OCI-M2 (cell line): ENCODE data around the gene TNXB.
"Not testable (repeated sequence)": the region's sequence is repeated elsewhere in the genome, so short reads cannot be mapped to it uniquely, and the experiment has no call there.

Experiments used
- DNase-seq: peaks from one replicate; lab custom pipeline; 2025; ENCODE audit not compliant: unreplicated experiment; lab: John Stamatoyannopoulos, UW

TNXB gene

GRCh38 chr6:32146287-32146686 lies 37.1 kb upstream of the TNXB start:
- no peak for DNase-seq

- DNase-seq: not testable (repeated sequence)
These were observed 35.1 kb upstream of the TNXB start for GRCh38 chr6:32144238-32144637.

- DNase-seq: no peak
These were observed 31.4 kb upstream of the TNXB start for GRCh38 chr6:32140420-32141046.

GRCh38 chr6:32139590-32139989 lies 30.5 kb upstream of the TNXB start:
- no peak for DNase-seq

- no peak for DNase-seq
These were observed 28.3 kb upstream of the TNXB start for GRCh38 chr6:32137454-32137853.

- no peak for DNase-seq
These were observed 24.6 kb upstream of the TNXB start for GRCh38 chr6:32133786-32134185.

GRCh38 chr6:32132110-32132509 lies 23.0 kb upstream of the TNXB start:
- DNase-seq: no peak

- DNase-seq: peak; percentile 95
These were observed 22.4 kb upstream of the TNXB start for GRCh38 chr6:32131439-32131948.

GRCh38 chr6:32129297-32130088 lies 20.4 kb upstream of the TNXB start:
- no peak for DNase-seq

GRCh38 chr6:32128751-32129296 lies 19.7 kb upstream of the TNXB start:
- no peak for DNase-seq

- DNase-seq: peak; percentile 90
These were observed 18.8 kb upstream of the TNXB start, which contains the start of gene ATF6B for GRCh38 chr6:32127717-32128592. Gene ATF6B (minus strand): TSS chr6:32128246. CDS start chr6:32128207, 39 bp downstream.

GRCh38 chr6:32127409-32127716 lies 18.2 kb upstream of the TNXB start:
- DNase-seq: no peak

- no peak for DNase-seq
These were observed 17.7 kb upstream of the TNXB start for GRCh38 chr6:32126880-32127279.

- DNase-seq: no peak
These were observed 14.5 kb upstream of the TNXB start for GRCh38 chr6:32123681-32124080.

- DNase-seq: no peak
These were observed 11.5 kb upstream of the TNXB start for GRCh38 chr6:32120573-32121059.

- DNase-seq: peak; percentile 70
These were observed 9.9 kb upstream of the TNXB start for GRCh38 chr6:32118782-32119628.

GRCh38 chr6:32117461-32117860 lies 8.3 kb upstream of the TNXB start:
- no peak for DNase-seq

- no peak for DNase-seq
These were observed 7.5 kb upstream of the TNXB start for GRCh38 chr6:32116674-32117073.

GRCh38 chr6:32115623-32116022 lies 6.5 kb upstream of the TNXB start:
- DNase-seq: no peak

- DNase-seq: no peak
These were observed 5.7 kb upstream of the TNXB start for GRCh38 chr6:32114796-32115195.
